Activated CD8-positive, alpha-beta memory T cell treated with anti-CD3 and anti-CD28 coated beads, Interleukin-2, amount 50 U/mL, for 24 hours (primary cell): ENCODE data around the gene CASP14.
"Not testable (repeated sequence)": the region's sequence is repeated elsewhere in the genome, so short reads cannot be mapped to it uniquely, and the experiment has no call there.

Source experiments
- DNase-seq: peaks from one replicate; pipeline ENCODE4 v3.0.0-alpha.2; 2020; ENCODE audit errors: extremely low read depth

The CASP14 gene

DNA sequence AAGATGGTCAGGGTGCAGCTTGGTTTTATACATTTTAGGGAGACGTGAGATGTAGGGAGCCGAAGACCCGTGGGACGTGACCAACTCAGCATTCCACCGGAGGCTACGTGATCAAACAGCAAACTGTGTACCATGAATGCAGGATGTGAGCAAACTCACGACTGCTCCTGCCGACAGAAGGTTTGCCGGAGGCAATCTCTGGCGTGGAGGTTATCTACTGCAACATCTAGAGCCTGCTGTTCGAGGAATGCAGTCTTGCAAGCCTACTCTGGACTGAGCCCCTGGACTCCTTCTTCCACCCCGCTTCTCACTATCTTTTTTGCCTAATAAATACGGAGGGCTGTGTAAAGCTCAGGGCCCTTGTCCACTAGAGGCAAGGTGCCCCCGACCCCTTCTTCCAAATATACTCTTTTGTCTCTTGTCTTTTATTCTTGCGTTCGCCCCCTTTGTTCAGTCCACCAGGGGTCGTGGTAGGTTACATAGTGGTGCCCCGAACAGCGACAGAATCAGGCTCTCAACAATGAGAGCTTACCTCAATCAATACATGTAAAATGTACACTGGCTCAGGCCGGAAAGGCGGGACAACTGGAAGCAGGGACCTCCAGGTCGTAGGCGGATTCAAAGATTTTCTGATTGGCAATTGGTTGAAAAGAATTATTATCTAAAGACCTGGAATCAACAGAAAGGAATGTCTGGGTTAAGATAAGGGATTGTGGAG lies 23.8 kb downstream of the CASP14 start:
- no peak for DNase-seq

DNA sequence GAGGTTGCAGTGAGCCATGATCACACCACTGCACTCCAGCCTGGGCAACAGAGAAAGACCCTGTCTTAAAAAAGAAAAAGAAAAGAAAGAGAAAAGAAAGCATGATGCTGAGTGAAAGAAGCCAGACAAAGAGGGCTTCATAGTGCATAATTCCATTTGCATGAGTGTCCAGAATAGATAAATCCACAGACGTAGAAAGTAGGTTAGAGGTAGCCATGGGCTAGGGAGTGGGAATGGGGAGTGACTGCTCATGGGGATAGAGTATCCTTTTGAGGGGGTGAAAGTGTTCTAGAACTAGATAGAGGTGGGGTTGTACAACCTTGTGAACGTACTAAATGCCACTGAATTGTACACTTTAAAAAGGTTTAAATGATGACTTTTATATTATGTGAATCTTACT lies 25.1 kb downstream of the CASP14 start:
- DNase-seq: no peak

DNA sequence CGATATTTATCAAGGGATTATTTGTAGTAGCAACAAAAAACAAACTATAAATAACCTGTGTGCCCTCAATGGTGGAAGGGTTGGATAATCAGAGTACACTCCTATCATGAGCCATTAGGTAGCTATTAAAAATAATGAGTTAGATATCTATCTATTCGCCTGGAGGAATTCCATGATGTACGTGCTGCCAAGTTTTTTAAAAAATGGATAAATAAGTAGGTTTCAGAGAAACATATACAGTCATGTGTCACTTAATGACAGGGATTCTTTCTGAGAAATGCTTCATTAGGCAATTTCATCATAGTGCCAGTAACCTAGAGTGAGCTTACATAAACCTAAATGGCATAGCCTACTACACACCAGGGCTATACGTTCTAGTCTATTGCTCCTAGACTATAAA lies 26.5 kb downstream of the CASP14 start:
- DNase-seq: no peak

DNA sequence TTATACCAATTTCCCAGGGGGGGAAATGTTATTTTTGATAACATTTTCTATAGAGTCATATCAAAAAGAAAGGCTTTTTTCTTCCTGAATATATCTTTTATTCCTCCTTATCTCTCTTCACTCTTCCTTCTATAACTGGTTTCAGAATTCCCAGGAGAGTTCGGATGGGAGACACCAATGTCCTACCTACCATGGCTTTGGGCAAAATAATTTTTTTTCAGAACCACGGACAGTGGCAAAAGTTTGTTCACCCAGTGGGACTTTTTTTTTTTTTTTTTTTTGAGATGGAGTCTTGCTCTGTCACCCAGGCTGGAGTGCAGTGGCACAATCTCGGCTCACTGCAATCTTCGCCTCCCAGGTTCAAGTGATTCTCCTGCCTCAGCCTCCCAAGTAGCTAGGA lies 30.7 kb downstream of the CASP14 start:
- not testable (repeated sequence) for DNase-seq

DNA sequence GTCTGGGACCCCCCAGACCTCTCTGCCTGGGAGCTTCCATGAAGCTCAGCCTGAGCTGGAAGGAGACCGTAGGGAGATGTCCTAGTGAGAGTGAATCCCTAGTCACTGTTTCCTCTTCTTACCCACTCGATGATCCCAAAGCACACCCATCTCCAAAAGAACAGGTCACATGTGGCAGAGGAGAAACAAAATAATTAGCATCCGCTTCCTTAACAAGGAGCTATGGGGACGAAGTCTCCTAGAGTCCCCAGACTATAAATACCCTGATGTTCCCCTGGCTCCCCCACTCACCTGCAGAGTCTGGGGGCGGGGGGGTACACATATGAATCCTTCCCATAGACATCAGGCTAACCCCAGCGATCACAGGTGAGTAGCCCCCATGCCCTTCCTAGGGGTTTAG lies 32.6 kb downstream of the CASP14 start, which contains the start of gene OR1I1:
Gene OR1I1 (plus strand): TSS at position 301 of the 400 bp plus-strand sequence. CDS start 4,855 bp downstream, outside the sequence.
- DNase-seq: no peak

DNA sequence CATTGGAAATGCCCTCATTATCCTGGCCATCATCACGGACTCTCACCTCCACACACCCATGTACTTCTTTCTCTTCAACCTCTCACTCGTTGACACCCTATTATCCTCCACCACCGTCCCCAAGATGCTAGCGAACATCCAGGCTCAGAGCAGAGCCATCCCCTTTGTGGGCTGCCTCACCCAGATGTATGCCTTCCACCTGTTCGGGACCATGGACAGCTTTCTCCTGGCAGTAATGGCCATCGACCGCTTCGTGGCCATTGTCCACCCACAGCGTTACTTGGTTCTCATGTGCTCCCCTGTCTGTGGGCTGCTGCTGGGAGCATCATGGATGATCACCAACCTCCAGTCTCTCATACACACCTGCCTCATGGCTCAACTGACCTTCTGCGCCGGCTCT lies 37.9 kb downstream of the CASP14 start:
- DNase-seq: no peak

DNA sequence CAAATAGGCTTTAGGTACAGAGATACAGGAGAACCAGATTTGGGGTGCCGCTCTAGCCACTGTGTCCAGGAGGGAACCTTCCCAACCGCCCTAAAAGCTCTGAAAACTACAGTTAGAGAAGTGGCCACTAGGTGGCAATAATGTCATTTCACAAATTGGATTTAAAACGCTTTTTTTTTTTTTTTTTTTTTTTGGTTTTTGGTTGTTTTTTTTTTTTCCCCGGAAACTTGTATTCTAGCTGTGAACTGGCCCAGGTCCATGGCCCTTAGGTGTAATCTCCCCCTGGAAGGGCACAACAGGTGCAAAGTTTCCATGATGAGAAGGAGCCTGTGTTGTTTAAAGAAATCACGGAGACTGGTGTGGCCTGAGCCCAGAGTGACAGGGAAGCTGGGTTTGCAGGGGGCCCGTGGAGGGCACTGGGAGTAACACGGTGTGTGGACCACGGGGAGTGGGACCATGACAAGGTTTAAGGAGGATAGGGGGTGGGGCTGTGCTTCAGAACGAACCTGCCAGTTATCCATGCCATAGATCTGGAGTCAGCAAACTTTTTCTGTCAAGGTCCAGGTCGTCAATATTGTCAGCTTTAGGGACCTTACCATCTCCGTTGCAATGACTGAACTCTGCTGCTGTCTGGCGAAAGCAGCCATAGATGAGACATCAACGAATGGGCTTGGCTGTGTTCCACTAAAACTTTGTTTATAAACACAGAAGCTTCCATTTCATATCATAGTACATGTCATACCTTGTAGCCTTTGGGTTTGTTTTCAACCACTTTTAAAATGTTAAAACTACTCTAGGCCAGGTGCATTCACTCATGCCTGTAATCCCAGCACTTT lies 42.9 kb downstream of the CASP14 start:
- no peak for DNase-seq

DNA sequence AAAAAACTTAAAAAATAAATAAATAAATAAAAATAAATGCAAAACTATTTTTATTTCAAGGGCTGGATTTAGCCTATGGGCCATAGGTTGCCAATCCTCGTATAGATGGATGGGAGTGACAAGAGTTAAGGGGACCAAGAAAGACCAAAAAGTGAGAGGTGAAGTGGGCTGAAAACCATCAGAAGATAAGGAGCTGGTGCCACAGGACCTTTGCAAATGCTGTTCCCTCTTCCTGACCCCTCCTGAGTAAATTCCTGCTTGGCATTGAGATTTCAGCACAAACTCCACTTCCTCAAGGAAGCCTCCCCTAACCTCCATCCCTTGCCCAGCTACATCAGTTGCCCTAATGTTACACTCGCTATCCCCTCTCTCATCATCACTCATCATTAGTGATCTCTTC lies 43.7 kb downstream of the CASP14 start:
- DNase-seq: no peak

DNA sequence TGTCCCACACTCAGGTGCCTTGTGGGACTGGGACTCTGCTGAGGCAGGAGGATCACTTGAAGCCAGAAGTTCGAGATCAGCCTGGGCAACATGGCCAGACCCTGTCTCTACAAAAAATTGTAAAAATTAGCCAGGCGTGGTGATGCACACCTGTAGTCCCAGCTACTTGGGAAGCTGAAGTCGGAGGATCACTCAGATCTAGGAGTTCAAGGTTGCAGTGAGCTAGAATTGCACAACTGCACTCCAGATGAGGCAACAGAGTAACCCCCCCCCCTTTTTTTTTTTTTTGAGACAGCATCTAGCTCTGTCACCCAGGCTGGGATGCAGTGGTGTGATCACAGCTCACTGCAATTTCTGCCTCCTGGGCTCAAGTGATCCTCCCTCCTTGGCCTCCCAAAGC lies 46.9 kb downstream of the CASP14 start:
- no peak for DNase-seq

DNA sequence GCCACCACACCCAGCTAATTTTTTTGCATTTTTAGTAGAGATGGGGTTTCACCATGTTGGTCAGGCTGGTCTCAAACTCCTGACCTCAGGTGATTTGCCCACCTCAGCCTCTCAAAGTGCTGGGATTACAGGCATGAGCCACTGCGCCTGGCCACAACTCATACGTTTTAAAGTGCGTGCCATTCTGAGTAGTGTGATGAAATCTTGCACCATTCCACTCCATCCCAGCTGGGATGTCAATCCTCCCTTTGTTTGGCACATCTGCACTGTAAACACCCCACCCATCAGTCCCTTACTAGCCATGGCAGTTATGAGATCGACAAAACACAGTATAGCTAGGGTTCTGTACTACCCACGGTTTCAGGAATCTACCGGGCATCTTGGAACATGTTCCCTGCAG lies 48.7 kb downstream of the CASP14 start:
- DNase-seq: not testable (repeated sequence)

DNA sequence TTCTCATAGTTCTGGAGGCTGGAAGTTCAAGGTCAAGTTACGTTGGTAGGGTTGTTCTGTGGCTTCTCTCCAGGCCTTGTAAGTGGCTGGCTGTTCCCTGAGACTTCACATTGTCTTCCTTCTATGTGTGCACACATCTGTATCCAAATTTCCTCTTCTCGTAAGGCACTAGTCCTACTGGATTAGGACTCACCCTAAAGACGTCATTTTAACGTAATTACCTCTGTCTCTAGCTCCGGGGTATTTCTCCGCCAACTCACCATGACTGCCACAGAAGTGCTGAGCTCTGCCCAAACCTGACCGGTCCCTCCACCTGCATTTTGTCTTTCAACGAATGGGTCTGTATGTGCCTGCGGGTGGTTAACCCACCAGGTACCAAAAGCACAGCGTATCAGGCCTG lies 49.2 kb downstream of the CASP14 start:
- no peak for DNase-seq

DNA sequence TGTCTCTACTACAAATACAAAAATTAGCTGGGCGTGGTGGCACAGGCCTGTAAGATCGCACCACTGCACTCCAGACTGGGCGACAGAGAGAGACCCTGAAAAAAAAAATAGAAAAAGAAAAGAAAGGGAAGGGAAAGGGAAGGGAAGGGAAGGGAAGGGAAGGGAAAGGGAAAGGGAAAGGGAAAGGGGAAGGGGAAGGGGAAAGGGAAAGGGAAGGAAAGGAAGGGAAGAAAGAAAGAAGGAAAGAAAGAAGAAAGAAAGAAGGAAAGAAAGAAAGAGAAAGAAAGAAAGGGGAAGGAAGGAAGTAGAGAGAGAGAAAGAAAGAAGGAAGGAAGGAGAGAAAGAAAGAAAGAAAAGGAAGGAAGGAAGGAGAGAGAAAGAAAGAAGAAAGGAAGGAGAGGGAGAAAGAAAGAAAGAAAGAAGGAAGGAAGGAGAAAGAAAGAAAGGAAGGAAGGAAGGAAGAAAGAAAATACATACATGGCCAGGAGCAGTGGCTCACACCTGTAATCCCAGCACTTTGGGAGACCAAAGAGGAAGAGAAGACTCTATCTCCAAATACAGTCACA lies 49.8 kb downstream of the CASP14 start:
- DNase-seq: no peak

DNA sequence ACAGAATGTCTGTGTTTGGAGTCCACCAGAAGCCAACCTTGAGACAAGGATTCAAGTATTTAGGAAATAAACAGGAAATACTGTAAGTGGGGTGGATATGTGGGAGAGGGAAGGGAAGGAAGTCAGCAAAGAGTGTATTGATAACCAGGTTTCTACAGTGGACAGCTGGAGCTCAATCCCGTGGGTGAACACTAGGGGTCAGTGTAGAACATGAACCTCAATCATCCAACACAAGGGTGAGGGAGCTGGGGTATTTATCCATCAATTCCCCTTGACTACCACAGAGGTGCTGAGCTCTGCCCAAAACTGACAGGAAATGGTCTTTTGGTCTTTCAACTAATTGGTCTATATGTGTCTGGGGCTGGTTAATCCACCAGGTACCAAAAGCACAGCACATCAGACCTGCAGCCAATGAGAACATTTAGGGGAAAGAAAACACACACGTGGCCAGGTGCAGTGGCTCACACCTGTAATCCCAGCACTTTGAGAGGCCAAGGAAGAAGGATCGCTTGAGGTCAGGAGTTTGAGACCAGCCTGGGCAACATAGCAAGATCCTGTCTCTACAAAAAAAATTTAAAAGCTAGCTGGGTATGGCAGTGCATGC lies 52.3 kb downstream of the CASP14 start:
- DNase-seq: no peak

DNA sequence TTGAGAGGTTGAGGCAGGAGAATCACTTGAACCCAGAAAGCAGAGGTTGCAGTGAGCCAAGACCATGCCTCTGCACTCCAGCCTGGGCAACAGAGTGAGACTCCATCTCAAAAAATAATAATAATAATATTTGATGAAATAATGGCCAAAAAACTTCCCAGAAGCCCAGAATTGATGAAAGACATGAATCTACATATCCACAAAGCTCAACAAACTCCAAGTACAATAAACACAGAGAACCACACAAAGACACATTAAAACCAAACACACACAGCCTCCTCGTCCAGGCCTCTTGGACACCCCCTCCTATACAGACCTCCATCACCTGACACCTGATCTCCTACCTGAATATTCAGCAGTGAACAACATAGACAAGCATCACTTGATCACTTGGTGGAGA lies 54.7 kb downstream of the CASP14 start:
- DNase-seq: no peak

DNA sequence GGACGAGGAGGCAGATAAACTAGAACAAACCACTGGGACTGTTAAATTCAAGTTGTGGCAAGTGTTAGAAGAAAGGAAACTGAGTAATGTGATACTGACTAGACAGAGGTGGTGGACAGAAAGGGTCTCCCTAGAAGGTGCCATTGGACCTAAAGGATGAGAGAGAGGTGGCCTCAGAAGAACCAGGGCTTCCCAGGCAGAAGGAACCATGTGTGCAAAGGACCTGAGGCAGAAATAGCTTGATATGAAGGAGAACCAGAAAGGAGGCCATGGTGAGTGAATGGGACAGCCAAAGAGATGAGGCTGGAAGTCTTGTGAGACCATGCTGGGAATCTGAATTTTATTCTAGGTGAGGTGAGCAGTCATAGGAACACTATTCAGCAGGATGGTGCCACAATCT lies 55.1 kb downstream of the CASP14 start:
- DNase-seq: no peak

DNA sequence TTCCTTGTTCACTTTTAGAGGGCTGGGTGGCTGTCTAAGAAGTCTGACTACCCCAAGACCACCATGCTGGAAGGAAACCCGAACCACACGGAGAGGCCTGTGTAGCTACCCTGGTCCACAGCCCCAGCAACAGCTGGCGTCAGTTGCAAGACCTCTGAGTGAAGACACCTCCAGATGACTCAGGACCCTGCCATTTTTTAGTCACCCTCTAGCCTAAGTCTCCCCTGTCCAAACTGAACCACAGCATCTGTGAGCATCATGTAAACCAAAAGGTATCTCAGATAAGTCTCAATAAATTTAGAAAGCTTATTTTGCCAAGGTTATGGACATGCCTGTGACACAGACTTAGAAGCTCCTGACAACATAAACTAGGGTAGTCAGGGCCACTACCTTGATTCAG lies 55.8 kb downstream of the CASP14 start:
- DNase-seq: no peak

DNA sequence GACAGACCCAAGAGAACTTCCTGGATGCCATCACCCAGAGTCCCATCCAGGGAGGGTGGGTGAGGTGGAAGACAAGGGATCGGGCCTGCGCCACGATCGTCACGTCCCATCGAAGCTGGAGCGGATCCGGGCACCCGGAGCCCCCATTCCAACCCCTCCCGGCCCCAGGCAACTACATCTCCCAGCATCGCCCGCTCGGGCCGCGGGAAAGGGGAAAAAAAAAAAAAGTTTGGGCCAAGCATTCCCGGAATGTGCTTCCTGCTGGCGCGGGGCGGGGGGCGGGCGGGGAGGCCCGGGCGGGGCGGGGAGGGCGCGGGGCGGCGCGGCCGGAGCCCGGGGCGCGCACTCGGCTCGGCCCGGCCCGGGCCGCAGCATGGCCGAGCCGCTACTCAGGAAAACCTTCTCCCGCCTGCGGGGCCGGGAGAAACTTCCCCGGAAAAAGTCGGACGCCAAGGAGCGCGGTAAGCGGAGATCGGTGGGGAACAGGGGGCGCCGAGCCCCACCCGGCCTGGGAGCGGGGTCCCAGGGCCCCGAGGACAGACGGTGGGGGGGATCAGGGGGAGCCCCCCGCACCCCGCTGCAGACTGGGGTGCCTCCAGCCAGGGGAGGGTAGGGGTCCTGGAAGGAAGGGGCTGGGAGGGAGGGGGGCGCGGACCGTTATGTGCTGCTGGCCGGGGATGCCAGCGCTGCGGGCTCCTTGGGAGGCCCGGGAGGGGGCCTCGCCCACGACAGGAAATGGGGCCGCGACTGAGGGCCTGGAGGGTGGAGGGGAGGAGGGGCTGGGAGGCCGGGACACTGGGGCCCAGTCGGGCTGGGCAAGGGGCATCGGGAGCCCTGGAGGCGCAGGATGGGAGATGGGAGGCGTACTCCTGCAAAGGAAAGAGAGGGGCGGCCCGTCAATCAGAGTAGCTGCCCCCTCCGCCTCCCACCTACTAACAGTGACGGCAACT lies 58.1 kb downstream of the CASP14 start, which contains the start of gene SYDE1:
Gene SYDE1 (plus strand): TSS at position 341 of the 950 bp plus-strand sequence. CDS start 33 bp downstream, at position 374.
- no peak for DNase-seq
